ENCODE data around the gene COL27A1. TPM values are rescaled to one million over a fixed set of nuclear protein-coding genes. Genes with fewer than 3 reads are reported as not detected.

The COL27A1 gene
- total and polyA plus RNA-seq, 2 donors (not counting 1 experiment from before 2014, with no cell fraction given), result 0.16 to 0.27 TPM

- H3K4me3 Mint-ChIP-seq, result no peak overlapping the region
- DNase-seq, result no peak
- TF ChIP-seq EZH2 (IDR thresholded peaks at IDR 0.05; ENCODE audit: borderline replicate concordance, insufficient read depth, low read depth, low read length, poor library complexity, severe bottlenecking), result no peak
- TF ChIP-seq, protein P1, sequence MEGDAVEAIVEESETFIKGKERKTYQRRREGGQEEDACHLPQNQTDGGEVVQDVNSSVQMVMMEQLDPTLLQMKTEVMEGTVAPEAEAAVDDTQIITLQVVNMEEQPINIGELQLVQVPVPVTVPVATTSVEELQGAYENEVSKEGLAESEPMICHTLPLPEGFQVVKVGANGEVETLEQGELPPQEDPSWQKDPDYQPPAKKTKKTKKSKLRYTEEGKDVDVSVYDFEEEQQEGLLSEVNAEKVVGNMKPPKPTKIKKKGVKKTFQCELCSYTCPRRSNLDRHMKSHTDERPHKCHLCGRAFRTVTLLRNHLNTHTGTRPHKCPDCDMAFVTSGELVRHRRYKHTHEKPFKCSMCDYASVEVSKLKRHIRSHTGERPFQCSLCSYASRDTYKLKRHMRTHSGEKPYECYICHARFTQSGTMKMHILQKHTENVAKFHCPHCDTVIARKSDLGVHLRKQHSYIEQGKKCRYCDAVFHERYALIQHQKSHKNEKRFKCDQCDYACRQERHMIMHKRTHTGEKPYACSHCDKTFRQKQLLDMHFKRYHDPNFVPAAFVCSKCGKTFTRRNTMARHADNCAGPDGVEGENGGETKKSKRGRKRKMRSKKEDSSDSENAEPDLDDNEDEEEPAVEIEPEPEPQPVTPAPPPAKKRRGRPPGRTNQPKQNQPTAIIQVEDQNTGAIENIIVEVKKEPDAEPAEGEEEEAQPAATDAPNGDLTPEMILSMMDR (IDR thresholded peaks at IDR 0.05), result no peak
- Histone ChIP-seq H3K9me3 (ENCODE audit: control extremely low read depth in 1 of 3, control insufficient read depth in 2 of 3, insufficient read depth in 1 of 3, low read length in 2 of 3) (peaks cover 0 to 4% (median 0%) of the 10 kb centered on the region in 3 donors), H3K27ac (ENCODE audit: low read length in 2 of 2) (no peak overlapping the region), H3K79me2 (ENCODE audit: control insufficient read depth, insufficient read depth, low read length) (no peaks in the 10 kb centered on the region), H3K4me1 (ENCODE audit: control insufficient read depth in 2 of 2, insufficient read depth in 2 of 2, low read length in 2 of 2) (no peaks in the 10 kb centered on the region), H2AFZ (ENCODE audit: insufficient read depth, low read depth, low read length, poor library complexity, severe bottlenecking) (no peak overlapping the region), H3K4me2 (replicated peaks; ENCODE audit: low read depth, low read length, poor library complexity, severe bottlenecking) (no peak overlapping the region), H3K27me3 (replicated peaks in 1 of 4; ENCODE audit: control extremely low read depth in 1 of 4, control insufficient read depth in 3 of 4, insufficient read depth in 4 of 4, low read length in 3 of 4) (no peaks in the 10 kb centered on the region), H3K4me3 (ENCODE audit: control extremely low read depth in 1 of 5, extremely low read depth in 1 of 5, insufficient read depth in 1 of 5, low read depth in 2 of 5, low read length in 4 of 5) (no peak overlapping the region), H3K9ac (ENCODE audit: low read length) (no peak overlapping the region), H3K36me3 (replicated peaks in 1 of 2; ENCODE audit: control extremely low read depth in 1 of 2, control insufficient read depth in 1 of 2, extremely low read depth in 1 of 2, insufficient read depth in 2 of 2, low read length in 1 of 2) (no peaks in the 10 kb centered on the region), H4K20me1 (ENCODE audit: control insufficient read depth, insufficient read depth, low read length, poor library complexity, severe bottlenecking) (no peaks in the 10 kb centered on the region)
- no peak for ATAC-seq (ENCODE audit: low read depth)
- ChIA-PET POLR2A (no interaction called here), CTCF (no interaction called here)
- peaks cover 3% of the 10 kb centered on the region for H3K9me3 Mint-ChIP-seq (ENCODE audit: insufficient read depth)
- intact Hi-C loops (cut with micrococcal nuclease), result no loop called here
- WGBS (ENCODE audit: insufficient coverage), result 78% methylated on average over 3 of the region's 3 CpGs
- no peaks in the 10 kb centered on the region for H3K4me1 Mint-ChIP-seq
- H3K27me3 Mint-ChIP-seq, result peaks cover 12% of the 10 kb centered on the region
- no peak overlapping the region for H3K27ac Mint-ChIP-seq
Measured at GRCh38 chr9:114184071-114184470, 28.7 kb downstream of the COL27A1 start.

DNA sequence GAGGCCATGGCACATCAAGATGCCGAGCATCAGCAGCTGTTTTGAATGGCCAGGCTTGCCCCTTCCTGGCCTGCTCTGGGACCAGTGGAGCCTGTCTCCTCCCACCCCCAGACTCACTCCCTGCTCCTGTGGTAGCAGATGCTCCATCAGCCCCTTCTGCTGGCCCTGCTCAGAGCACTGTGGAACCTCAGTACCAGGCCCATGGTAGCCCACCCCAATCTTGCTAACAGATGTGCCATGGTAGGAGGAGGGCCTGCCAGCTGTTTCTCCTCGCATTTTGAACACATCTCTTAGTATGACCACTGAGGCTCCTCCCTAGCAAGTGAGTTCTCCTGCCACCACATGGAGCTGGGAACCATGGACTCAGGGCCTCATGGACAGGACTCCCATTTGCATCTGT lies 29.5 kb downstream of the COL27A1 start:
- H3K4me1 ChIP-seq (ENCODE audit: control insufficient read depth in 2 of 2, insufficient read depth in 2 of 2, low read length in 2 of 2), result no peaks in the 10 kb centered on the region
- Mint-ChIP-seq H3K27ac (no peak overlapping the region), H3K27me3 (peaks cover 12% of the 10 kb centered on the region), H3K9me3 (ENCODE audit: insufficient read depth) (peaks cover 3% of the 10 kb centered on the region), H3K4me3 (no peak overlapping the region), H3K4me1 (no peaks in the 10 kb centered on the region)
- TF ChIP-seq EZH2 (IDR thresholded peaks at IDR 0.05; ENCODE audit: borderline replicate concordance, insufficient read depth, low read depth, low read length, poor library complexity, severe bottlenecking), result no peak
- TF ChIP-seq, protein P1 (IDR thresholded peaks at IDR 0.05), result no peak
- WGBS (ENCODE audit: insufficient coverage), result no CpG with 5 or more reads among the region's 2 CpGs
- H3K27ac ChIP-seq (ENCODE audit: low read length in 2 of 2), result no peak overlapping the region
- H3K36me3 ChIP-seq (replicated peaks in 1 of 2; ENCODE audit: control extremely low read depth in 1 of 2, control insufficient read depth in 1 of 2, extremely low read depth in 1 of 2, insufficient read depth in 2 of 2, low read length in 1 of 2), result no peaks in the 10 kb centered on the region
- intact Hi-C loops (cut with micrococcal nuclease), result no loop called here
- no peak overlapping the region for H3K4me3 ChIP-seq (ENCODE audit: control extremely low read depth in 1 of 5, extremely low read depth in 1 of 5, insufficient read depth in 1 of 5, low read depth in 2 of 5, low read length in 4 of 5)
- POLR2A ChIA-PET, result no interaction called here
- H3K9me3 ChIP-seq (ENCODE audit: control extremely low read depth in 1 of 3, control insufficient read depth in 2 of 3, insufficient read depth in 1 of 3, low read length in 2 of 3), result peaks cover 0 to 4% (median 2%) of the 10 kb centered on the region in 3 donors
- no peak for ATAC-seq (ENCODE audit: low read depth)
- CTCF ChIA-PET, result no interaction called here
- no peak for DNase-seq
- no peaks in the 10 kb centered on the region for H4K20me1 ChIP-seq (ENCODE audit: control insufficient read depth, insufficient read depth, low read length, poor library complexity, severe bottlenecking)
- no peak overlapping the region for H2AFZ ChIP-seq (ENCODE audit: insufficient read depth, low read depth, low read length, poor library complexity, severe bottlenecking)
- H3K9ac ChIP-seq (ENCODE audit: low read length), result no peak overlapping the region
- H3K4me2 ChIP-seq (replicated peaks; ENCODE audit: low read depth, low read length, poor library complexity, severe bottlenecking), result no peak overlapping the region
- no peaks in the 10 kb centered on the region for H3K79me2 ChIP-seq (ENCODE audit: control insufficient read depth, insufficient read depth, low read length)
- no peaks in the 10 kb centered on the region for H3K27me3 ChIP-seq (replicated peaks in 1 of 4; ENCODE audit: control extremely low read depth in 1 of 4, control insufficient read depth in 3 of 4, insufficient read depth in 4 of 4, low read length in 3 of 4)
